DND-41 (cell line): ENCODE data around the gene AFF4.

ENCODE experiments used
- ATAC-seq: fragments of 200-7000 bp; cut with Tn5 transposase; 3 replicates; pipeline ENCODE4 v1.9.1; 2021; ENCODE audit warnings: low read depth; ENCODE audit not compliant: insufficient read depth
- DNase-seq: peaks from one replicate; pipeline ENCODE4 v3.0.0-alpha.2; 2020
- H2AFZ ChIP-seq: 2 replicates; pipeline ENCODE4 v1.6.0; 2012; ENCODE audit warnings: low read depth, low read length
- H3K27ac ChIP-seq: 2 replicates; pipeline ENCODE4 v1.5.1; 2012; ENCODE audit warnings: low read length, inconsistent platforms
- H3K27me3 ChIP-seq: fragments of 200-600 bp; sonication (generic); 2 replicates; pipeline ENCODE4 v1.6.0; 2012; ENCODE audit warnings: low read length, mild to moderate bottlenecking, inconsistent platforms; ENCODE audit not compliant: insufficient read depth, poor library complexity
- H3K36me3 ChIP-seq: 2 replicates; pipeline ENCODE4 v1.5.1; 2012; ENCODE audit warnings: low read length, inconsistent platforms; ENCODE audit not compliant: insufficient read depth
- H3K4me1 ChIP-seq: 2 replicates; pipeline ENCODE4 v1.5.1; 2012; ENCODE audit warnings: mild to moderate bottlenecking, low read length; ENCODE audit not compliant: insufficient read depth
- H3K4me2 ChIP-seq: 2 replicates; pipeline ENCODE4 v1.6.0; 2012; ENCODE audit warnings: mild to moderate bottlenecking, moderate library complexity, low read length, inconsistent platforms; ENCODE audit not compliant: insufficient read depth
- H3K4me3 ChIP-seq, 2 experiments: fragments of 200-600 bp in 1 of 2; shearing (Covaris generic) in 1 of 2; 2 replicates each; pipeline ENCODE4 v1.5.1; 2012 to 2016; ENCODE audit warnings: inconsistent platforms in 2 of 2, low read length in 2 of 2, mild to moderate bottlenecking in 2 of 2, low read depth in 1 of 2, moderate library complexity in 1 of 2
- H3K79me2 ChIP-seq: 2 replicates; pipeline ENCODE4 v1.6.0; 2012; ENCODE audit warnings: low read length, inconsistent platforms; ENCODE audit not compliant: insufficient read depth
- H3K9ac ChIP-seq: 2 replicates; pipeline ENCODE4 v1.6.0; 2012; ENCODE audit warnings: low read depth, mild to moderate bottlenecking, inconsistent platforms, low read length, moderate library complexity
- H3K9me3 ChIP-seq: 2 replicates; pipeline ENCODE4 v1.5.1; 2012; ENCODE audit warnings: low read length, moderate library complexity, mild to moderate bottlenecking, inconsistent platforms; ENCODE audit not compliant: insufficient read depth, severe bottlenecking
- H4K20me1 ChIP-seq: 2 replicates; pipeline ENCODE4 v1.6.0; 2012; ENCODE audit warnings: low read length; ENCODE audit not compliant: insufficient read depth
- CTCF ChIP-seq: IDR thresholded peaks from 2 replicates; pipeline ENCODE4 v1.5.1; 2012; ENCODE audit warnings: borderline replicate concordance, low read length, moderate library complexity, mild to moderate bottlenecking; ENCODE audit not compliant: poor library complexity, severe bottlenecking; ENCODE audit errors: extremely low read depth
- EZH2 ChIP-seq: IDR thresholded peaks from 3 replicates; pipeline ENCODE4 v1.6.1; 2012; ENCODE audit warnings: borderline replicate concordance, low read depth, mild to moderate bottlenecking, moderate library complexity, low read length, inconsistent platforms; ENCODE audit not compliant: severe bottlenecking

AFF4 gene

GRCh38 chr5:132999246-132999645 lies 35.8 kb upstream of the AFF4 start:
- ATAC-seq, result no peak
- H3K27ac ChIP-seq, result no peak overlapping the region
- H3K4me1 ChIP-seq, result no peaks in the 10 kb centered on the region

GRCh38 chr5:132998556-132998955 lies 35.1 kb upstream of the AFF4 start:
- ATAC-seq (no peak), DNase-seq (no peak)
- H3K27ac ChIP-seq, result no peak overlapping the region
- H3K27me3 ChIP-seq, result no peaks in the 10 kb centered on the region
- no peak overlapping the region for H3K4me3 ChIP-seq
- H3K4me1 ChIP-seq, result no peaks in the 10 kb centered on the region
- no peak overlapping the region for H2AFZ ChIP-seq
- peaks cover 16% of the 10 kb centered on the region for H3K36me3 ChIP-seq
- no peak for TF ChIP-seq EZH2
- TF ChIP-seq CTCF, result no peak
- H3K9ac ChIP-seq, result no peak overlapping the region
- H3K9me3 ChIP-seq, result no peaks in the 10 kb centered on the region
- no peaks in the 10 kb centered on the region for H4K20me1 ChIP-seq
- H3K4me2 ChIP-seq, result no peak overlapping the region
- H3K79me2 ChIP-seq, result no peaks in the 10 kb centered on the region

More at GRCh38 chr5:132999246-132999645, 35.8 kb upstream of the AFF4 start:
- no peaks in the 10 kb centered on the region for H4K20me1 ChIP-seq
- H3K4me2 ChIP-seq, result no peak overlapping the region
- peaks cover 19% of the 10 kb centered on the region for H3K36me3 ChIP-seq
- TF ChIP-seq CTCF (no peak), EZH2 (no peak)
- H3K9me3 ChIP-seq, result no peaks in the 10 kb centered on the region
- no peak overlapping the region for H3K9ac ChIP-seq
- DNase-seq, result no peak
- H3K27me3 ChIP-seq, result no peaks in the 10 kb centered on the region
- H3K79me2 ChIP-seq, result no peaks in the 10 kb centered on the region
- H2AFZ ChIP-seq, result no peak overlapping the region
- H3K4me3 ChIP-seq, result no peak overlapping the region

GRCh38 chr5:132996307-132996706 lies 32.9 kb upstream of the AFF4 start:
- no peak overlapping the region for H3K27ac ChIP-seq
- no peak overlapping the region for H3K9ac ChIP-seq
- no peak overlapping the region for H2AFZ ChIP-seq
- no peak for DNase-seq
- H3K4me1 ChIP-seq, result no peaks in the 10 kb centered on the region
- no peaks in the 10 kb centered on the region for H3K9me3 ChIP-seq
- peaks cover 4% of the 10 kb centered on the region; the same call in 1 of the 2 replicates for H3K36me3 ChIP-seq
- no peak overlapping the region for H3K4me3 ChIP-seq
- no peak overlapping the region for H3K4me2 ChIP-seq
- TF ChIP-seq EZH2, result no peak
- no peak for TF ChIP-seq CTCF
- H3K79me2 ChIP-seq, result no peaks in the 10 kb centered on the region
- no peaks in the 10 kb centered on the region for H4K20me1 ChIP-seq
- ATAC-seq, result no peak
- H3K27me3 ChIP-seq, result no peaks in the 10 kb centered on the region
